ENCODE results near the gene GNPTAB. TPM values are rescaled to one million over a fixed set of nuclear protein-coding genes. Genes with fewer than 3 reads are reported as not detected.

GNPTAB gene
- total and polyA plus RNA-seq, 2 of the 13 experiments (the other 11 are each of a cell fraction or from before 2014, with no cell fraction given): 13.6 to 19.4 TPM

DNA sequence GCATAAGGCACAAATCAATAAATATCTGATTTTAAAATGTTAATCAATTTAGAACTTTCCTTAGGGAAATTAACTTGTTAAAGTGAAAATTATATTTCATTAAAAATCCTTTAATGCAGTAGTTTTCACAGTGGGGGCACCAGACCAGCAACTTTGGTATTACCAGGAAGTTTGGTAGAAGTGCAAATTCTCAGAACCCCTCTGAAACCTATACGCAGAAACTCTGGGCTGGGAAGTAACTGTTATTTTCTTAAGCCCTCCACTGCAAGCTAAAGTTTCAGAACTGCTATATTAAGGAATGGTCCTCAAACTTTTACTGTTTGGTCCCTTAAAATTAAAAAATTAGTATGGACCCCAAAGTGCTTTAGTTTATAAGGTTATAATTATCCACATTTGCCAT is 35.7 kb downstream of the GNPTAB start:
- CTCF ChIA-PET (ENCODE audit: low intra/inter-chr PET ratio, low total read pairs): no interaction called here
- BruUV-seq (replicated peaks): no TSS peak

More for the DNA sequence above, 35.7 kb downstream of the GNPTAB start:
- Histone ChIP-seq H3K4me2 (ENCODE audit: low read depth, low read length) (no peak overlapping the region), H3K27ac (ENCODE audit: extremely low read length, insufficient read depth, low read length) (no peak overlapping the region), H3K4me3 (replicated peaks in 1 of 3; ENCODE audit: insufficient read depth in 1 of 3, low read depth in 2 of 3, low read length in 3 of 3) (no peak overlapping the region), H3K36me3 (replicated peaks in 1 of 2; ENCODE audit: control insufficient read depth in 1 of 2, insufficient read depth in 2 of 2, low read length in 2 of 2) (no peaks in the 10 kb centered on the region), H3K79me2 (ENCODE audit: insufficient read depth, low read length) (no peaks in the 10 kb centered on the region), H4K20me1 (ENCODE audit: insufficient read depth, low read length) (no peaks in the 10 kb centered on the region), H3K9ac (ENCODE audit: insufficient read depth, low read depth, low read length) (no peak overlapping the region), H2AFZ (ENCODE audit: low read length) (no peak overlapping the region), H3K4me1 (ENCODE audit: insufficient read depth, low read length) (peaks cover 5% of the 10 kb centered on the region; the same call in 1 of the 2 replicates), H3K9me3 (ENCODE audit: low read length) (no peaks in the 10 kb centered on the region), H3K27me3 (ENCODE audit: control insufficient read depth in 1 of 2, insufficient read depth in 2 of 2, low read length in 2 of 2) (no peaks in the 10 kb centered on the region)
- intact Hi-C loops (cut with micrococcal nuclease; ENCODE audit: unreplicated experiment) (no loop called here), in situ Hi-C loops (cut with HindIII; ENCODE audit: extremely low pct_ligation_motif_present, low pct_unique_long_range_greater_than_20kb) (no loop called here)
- WGBS (ENCODE audit: low lambda C conversion rate): 92% methylated on average over 1 of the region's 1 CpG
- FAIRE-seq: no peak
- POLR2A ChIA-PET: no interaction called here
- ATAC-seq: no peak
- TF ChIP-seq NCOA5 (CRISPR knock-in tag; IDR thresholded peaks at IDR 0.05) (no peak), ZNF446 (CRISPR knock-in tag; IDR thresholded peaks at IDR 0.05) (no peak), ZNF776 (CRISPR knock-in tag; IDR thresholded peaks at IDR 0.05) (no peak), PHF20 (CRISPR knock-in tag; IDR thresholded peaks at IDR 0.05) (no peak), RBM22 (optimal IDR thresholded peaks at IDR 0.05; ENCODE audit: low read length) (no peak), MIXL1 (CRISPR knock-in tag; IDR thresholded peaks at IDR 0.05) (no peak), ZNF235 (CRISPR knock-in tag; IDR thresholded peaks at IDR 0.05; ENCODE audit: borderline replicate concordance) (no peak), ZNF17 (CRISPR knock-in tag; IDR thresholded peaks at IDR 0.05) (no peak), FOXA3 (CRISPR knock-in tag; IDR thresholded peaks at IDR 0.05) (no peak)
- TF ChIP-seq, protein P1, sequence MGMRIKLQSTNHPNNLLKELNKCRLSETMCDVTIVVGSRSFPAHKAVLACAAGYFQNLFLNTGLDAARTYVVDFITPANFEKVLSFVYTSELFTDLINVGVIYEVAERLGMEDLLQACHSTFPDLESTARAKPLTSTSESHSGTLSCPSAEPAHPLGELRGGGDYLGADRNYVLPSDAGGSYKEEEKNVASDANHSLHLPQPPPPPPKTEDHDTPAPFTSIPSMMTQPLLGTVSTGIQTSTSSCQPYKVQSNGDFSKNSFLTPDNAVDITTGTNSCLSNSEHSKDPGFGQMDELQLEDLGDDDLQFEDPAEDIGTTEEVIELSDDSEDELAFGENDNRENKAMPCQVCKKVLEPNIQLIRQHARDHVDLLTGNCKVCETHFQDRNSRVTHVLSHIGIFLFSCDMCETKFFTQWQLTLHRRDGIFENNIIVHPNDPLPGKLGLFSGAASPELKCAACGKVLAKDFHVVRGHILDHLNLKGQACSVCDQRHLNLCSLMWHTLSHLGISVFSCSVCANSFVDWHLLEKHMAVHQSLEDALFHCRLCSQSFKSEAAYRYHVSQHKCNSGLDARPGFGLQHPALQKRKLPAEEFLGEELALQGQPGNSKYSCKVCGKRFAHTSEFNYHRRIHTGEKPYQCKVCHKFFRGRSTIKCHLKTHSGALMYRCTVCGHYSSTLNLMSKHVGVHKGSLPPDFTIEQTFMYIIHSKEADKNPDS (CRISPR knock-in tag; IDR thresholded peaks at IDR 0.05): no peak
- TF ChIP-seq, protein P2, sequence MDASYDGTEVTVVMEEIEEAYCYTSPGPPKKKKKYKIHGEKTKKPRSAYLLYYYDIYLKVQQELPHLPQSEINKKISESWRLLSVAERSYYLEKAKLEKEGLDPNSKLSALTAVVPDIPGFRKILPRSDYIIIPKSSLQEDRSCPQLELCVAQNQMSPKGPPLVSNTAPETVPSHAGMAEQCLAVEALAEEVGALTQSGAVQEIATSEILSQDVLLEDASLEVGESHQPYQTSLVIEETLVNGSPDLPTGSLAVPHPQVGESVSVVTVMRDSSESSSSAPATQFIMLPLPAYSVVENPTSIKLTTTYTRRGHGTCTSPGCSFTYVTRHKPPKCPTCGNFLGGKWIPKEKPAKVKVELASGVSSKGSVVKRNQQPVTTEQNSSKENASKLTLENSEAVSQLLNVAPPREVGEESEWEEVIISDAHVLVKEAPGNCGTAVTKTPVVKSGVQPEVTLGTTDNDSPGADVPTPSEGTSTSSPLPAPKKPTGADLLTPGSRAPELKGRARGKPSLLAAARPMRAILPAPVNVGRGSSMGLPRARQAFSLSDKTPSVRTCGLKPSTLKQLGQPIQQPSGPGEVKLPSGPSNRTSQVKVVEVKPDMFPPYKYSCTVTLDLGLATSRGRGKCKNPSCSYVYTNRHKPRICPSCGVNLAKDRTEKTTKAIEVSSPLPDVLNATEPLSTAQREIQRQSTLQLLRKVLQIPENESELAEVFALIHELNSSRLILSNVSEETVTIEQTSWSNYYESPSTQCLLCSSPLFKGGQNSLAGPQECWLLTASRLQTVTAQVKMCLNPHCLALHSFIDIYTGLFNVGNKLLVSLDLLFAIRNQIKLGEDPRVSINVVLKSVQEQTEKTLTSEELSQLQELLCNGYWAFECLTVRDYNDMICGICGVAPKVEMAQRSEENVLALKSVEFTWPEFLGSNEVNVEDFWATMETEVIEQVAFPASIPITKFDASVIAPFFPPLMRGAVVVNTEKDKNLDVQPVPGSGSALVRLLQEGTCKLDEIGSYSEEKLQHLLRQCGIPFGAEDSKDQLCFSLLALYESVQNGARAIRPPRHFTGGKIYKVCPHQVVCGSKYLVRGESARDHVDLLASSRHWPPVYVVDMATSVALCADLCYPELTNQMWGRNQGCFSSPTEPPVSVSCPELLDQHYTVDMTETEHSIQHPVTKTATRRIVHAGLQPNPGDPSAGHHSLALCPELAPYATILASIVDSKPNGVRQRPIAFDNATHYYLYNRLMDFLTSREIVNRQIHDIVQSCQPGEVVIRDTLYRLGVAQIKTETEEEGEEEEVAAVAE (CRISPR knock-in tag; IDR thresholded peaks at IDR 0.05; ENCODE audit: borderline replicate concordance): no peak
- TF ChIP-seq, protein P3, sequence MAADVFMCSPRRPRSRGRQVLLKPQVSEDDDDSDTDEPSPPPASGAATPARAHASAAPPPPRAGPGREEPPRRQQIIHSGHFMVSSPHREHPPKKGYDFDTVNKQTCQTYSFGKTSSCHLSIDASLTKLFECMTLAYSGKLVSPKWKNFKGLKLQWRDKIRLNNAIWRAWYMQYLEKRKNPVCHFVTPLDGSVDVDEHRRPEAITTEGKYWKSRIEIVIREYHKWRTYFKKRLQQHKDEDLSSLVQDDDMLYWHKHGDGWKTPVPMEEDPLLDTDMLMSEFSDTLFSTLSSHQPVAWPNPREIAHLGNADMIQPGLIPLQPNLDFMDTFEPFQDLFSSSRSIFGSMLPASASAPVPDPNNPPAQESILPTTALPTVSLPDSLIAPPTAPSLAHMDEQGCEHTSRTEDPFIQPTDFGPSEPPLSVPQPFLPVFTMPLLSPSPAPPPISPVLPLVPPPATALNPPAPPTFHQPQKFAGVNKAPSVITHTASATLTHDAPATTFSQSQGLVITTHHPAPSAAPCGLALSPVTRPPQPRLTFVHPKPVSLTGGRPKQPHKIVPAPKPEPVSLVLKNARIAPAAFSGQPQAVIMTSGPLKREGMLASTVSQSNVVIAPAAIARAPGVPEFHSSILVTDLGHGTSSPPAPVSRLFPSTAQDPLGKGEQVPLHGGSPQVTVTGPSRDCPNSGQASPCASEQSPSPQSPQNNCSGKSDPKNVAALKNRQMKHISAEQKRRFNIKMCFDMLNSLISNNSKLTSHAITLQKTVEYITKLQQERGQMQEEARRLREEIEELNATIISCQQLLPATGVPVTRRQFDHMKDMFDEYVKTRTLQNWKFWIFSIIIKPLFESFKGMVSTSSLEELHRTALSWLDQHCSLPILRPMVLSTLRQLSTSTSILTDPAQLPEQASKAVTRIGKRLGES (CRISPR knock-in tag; IDR thresholded peaks at IDR 0.05; ENCODE audit: borderline replicate concordance): no peak
- no peak for DNase-seq (ENCODE audit: low spot score)
